Transverse colon (tissue), 4 donors: Measurements from ENCODE around the gene HIPK2. TPM values are rescaled to one million over a fixed set of nuclear protein-coding genes. Genes with fewer than 3 reads are reported as not detected.
A peak's percentile ranks its signal among the peaks of the same experiment; 100 is the strongest.

Source experiments
- DNase-seq: peaks from one replicate; pipeline ENCODE4 v3.0.0-alpha.2; 2019
- H3K27ac ChIP-seq, 4 donors: fragments of 200-600 bp; sonication (generic); 2 replicates each; pipeline ENCODE4 v1.5.1; 2016 to 2018; ENCODE audit warnings: inconsistent platforms in 4 of 4
- H3K27me3 ChIP-seq: fragments of 200-600 bp; sonication (generic); 2 replicates; pipeline ENCODE4 v1.5.1; 2017; ENCODE audit warnings: inconsistent platforms
- H3K36me3 ChIP-seq, 4 donors: fragments of 200-600 bp; sonication (generic); 2 replicates each; pipeline ENCODE4 v1.5.1; 2017 to 2019; ENCODE audit warnings: inconsistent platforms in 4 of 4
- H3K4me1 ChIP-seq, 4 donors: fragments of 200-600 bp; sonication (generic); 2 replicates each; pipeline ENCODE4 v1.5.1; 2017 to 2020; ENCODE audit warnings: inconsistent platforms in 4 of 4
- H3K4me3 ChIP-seq, 4 donors: fragments of 200-600 bp; sonication (generic); 1 replicate in 1 of 4; 2 replicates in 3 of 4; pipeline versions ENCODE4 v1.5.1 to v1.6.1; 2017 to 2019; ENCODE audit warnings: inconsistent platforms in 4 of 4
- H3K9me3 ChIP-seq, 2 donors: fragments of 200-600 bp; sonication (generic); 2 replicates each; pipeline ENCODE4 v1.5.1; 2017 to 2019; ENCODE audit warnings: inconsistent platforms in 2 of 2
- EP300 ChIP-seq: sonication (generic); formaldehyde crosslinking; IDR thresholded peaks from one replicate; pipeline ENCODE4 v1.6.1; 2017; ENCODE audit warnings: antibody characterized with exemption, low read depth
- POLR2A ChIP-seq: fragments of 450-650 bp; IDR thresholded peaks from one replicate; pipeline ENCODE4 v1.6.1; 2016; ENCODE audit warnings: antibody characterized with exemption, mild to moderate bottlenecking, moderate library complexity
- POLR2AphosphoS5 ChIP-seq, 3 donors: sonication (generic); formaldehyde crosslinking; IDR thresholded peaks; one replicate each; pipeline ENCODE4 v1.6.1; 2016; ENCODE audit warnings: antibody characterized with exemption in 3 of 3
- WGBS, 2 donors: methylation state at CpG; one replicate each; pipeline ENCODE4 v1.1.5; 2018; ENCODE audit warnings: low coverage in 1 of 2; 5-methylcytosine and 5-hydroxymethylcytosine counted together
- in situ Hi-C, 4 donors: fragments of 200-750 bp; cut with MboI; loops; one replicate each; pipeline versions ENCODE4 v1.15.0 to v1.15.1; 2017; ENCODE audit warnings: low sequenced_read_pairs in 3 of 4, low pct_ligation_motif_present in 1 of 4, low pct_unique_long_range_greater_than_20kb in 1 of 4
- intact Hi-C: fragments of 100-400 bp; cut with DNase I; formaldehyde crosslinking; loops from one replicate; pipeline ENCODE4 v1.15.1; 2023; ENCODE audit warnings: low total_unique reads
- total RNA-seq, 4 donors: library from RNA; depleted of rRNA; stranded (reverse); fragments of >200 nt; gene quantifications; one replicate each; pipeline ENCODE4 v1.1.0, GENCODE V29; 2016
- TF ChIP-seq, protein P1 (sequence below), 5 experiments: fragments of 200-600 bp in 3 of 5; fragments of 450-650 bp in 2 of 5; sonication (generic) in 3 of 5; IDR thresholded peaks; 1 replicate in 2 of 5; 2 replicates in 3 of 5; pipeline ENCODE4 v1.5.1; 2016 to 2017; ENCODE audit warnings: antibody characterized with exemption in 5 of 5, inconsistent platforms in 3 of 5, mild to moderate bottlenecking in 2 of 5, moderate library complexity in 1 of 5

HIPK2 gene
- total RNA-seq, 4 donors from 2014 or later, result 27.3 to 40.3 (median 33.6) TPM

DNA sequence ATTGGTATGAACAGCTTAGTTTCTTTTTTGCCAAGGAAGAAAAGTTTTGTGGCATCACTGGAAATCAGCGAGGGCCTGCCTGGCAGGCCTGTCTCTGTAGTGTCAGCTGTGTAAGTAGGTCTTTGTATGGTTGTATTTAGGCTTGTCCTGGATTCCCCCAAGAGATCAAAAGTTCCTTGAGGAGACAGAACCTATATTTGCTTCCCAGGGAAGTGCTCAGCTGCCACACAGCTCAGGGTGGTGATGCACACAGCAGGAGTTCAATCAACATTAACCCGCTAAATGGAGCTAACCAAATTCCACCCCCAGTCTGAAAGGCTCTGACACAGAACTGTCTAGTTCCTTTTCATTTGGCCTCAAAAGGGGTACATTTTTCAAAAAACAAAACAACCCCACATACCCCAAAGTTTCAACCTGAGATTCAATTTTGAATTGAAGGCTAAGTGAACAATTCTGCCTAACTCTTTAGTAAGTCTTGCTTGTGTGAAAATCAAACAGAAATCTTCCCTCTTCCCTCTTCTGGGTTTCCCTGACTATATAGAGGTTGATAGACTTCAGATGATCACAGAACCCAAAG is 129.9 kb downstream of the HIPK2 start:
- H3K36me3 ChIP-seq, result no peaks in the 10 kb centered on the region
- intact Hi-C loops, result loop anchor here (10.0 kb wide), 1 partner anchor 127 kb away; the partner anchor contains the start of gene HIPK2
- H3K27ac ChIP-seq, result peak overlapping the region; percentile 36 to 63 (median 42)
- DNase-seq, result no peak
- H3K9me3 ChIP-seq, result no peaks in the 10 kb centered on the region
- H3K27me3 ChIP-seq, result no peaks in the 10 kb centered on the region
- WGBS, 2 donors, result 67 to 91% methylated on average over 1 to 2 of the region's 2 CpGs
- H3K4me3 ChIP-seq, result no peak overlapping the region
- H3K4me1 ChIP-seq, result peaks cover 0 to 23% (median 3%) of the 10 kb centered on the region in 4 donors
- in situ Hi-C loops, result loop anchor here (5.0 to 10.0 kb wide), 3 partner anchors 349 to 357 kb away; no protein-coding TSS in a partner anchor
- TF ChIP-seq EP300 (no peak), POLR2A (no peak), POLR2AphosphoS5 (IDR thresholded peaks at IDR 0.05) (no peak)
- TF ChIP-seq, protein P1, sequence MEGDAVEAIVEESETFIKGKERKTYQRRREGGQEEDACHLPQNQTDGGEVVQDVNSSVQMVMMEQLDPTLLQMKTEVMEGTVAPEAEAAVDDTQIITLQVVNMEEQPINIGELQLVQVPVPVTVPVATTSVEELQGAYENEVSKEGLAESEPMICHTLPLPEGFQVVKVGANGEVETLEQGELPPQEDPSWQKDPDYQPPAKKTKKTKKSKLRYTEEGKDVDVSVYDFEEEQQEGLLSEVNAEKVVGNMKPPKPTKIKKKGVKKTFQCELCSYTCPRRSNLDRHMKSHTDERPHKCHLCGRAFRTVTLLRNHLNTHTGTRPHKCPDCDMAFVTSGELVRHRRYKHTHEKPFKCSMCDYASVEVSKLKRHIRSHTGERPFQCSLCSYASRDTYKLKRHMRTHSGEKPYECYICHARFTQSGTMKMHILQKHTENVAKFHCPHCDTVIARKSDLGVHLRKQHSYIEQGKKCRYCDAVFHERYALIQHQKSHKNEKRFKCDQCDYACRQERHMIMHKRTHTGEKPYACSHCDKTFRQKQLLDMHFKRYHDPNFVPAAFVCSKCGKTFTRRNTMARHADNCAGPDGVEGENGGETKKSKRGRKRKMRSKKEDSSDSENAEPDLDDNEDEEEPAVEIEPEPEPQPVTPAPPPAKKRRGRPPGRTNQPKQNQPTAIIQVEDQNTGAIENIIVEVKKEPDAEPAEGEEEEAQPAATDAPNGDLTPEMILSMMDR (IDR thresholded peaks at IDR 0.05), result no peak

DNA sequence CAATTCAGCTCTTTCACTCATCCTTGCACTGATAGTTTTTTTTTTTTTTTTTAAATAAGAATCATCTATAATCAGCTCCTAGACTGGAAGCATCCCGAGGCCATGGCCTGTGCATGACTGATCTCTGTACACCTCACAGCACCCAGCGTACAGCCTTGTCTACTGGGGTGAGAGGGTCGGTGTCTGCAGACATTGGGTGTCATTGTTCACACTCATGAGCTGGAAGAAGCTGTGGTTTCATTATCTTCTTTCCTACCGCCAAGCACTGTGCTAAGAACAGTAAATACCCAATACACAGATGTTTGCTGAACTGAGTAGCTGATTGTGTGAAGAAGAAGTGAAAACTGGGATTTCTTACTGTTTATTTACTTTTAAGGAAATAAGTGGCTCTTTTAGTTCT is 130.7 kb downstream of the HIPK2 start:
- H3K9me3 ChIP-seq, result no peaks in the 10 kb centered on the region
- H3K4me1 ChIP-seq, result peaks cover 0 to 23% (median 1%) of the 10 kb centered on the region in 4 donors
- TF ChIP-seq POLR2A (no peak), EP300 (no peak), POLR2AphosphoS5 (IDR thresholded peaks at IDR 0.05) (no peak)
- TF ChIP-seq, protein P1 (IDR thresholded peaks at IDR 0.05), result no peak
- no peak for DNase-seq
- 81 to 90% methylated on average over 1 to 4 of the region's 4 CpGs for WGBS, 2 donors
- no peak overlapping the region for H3K4me3 ChIP-seq
- H3K27me3 ChIP-seq, result no peaks in the 10 kb centered on the region
- in situ Hi-C loops (loop anchor here (5.0 to 10.0 kb wide), 3 partner anchors 350 to 358 kb away; no protein-coding TSS in a partner anchor), intact Hi-C loops (loop anchor here (10.0 kb wide), 1 partner anchor 128 kb away; the partner anchor contains the start of gene HIPK2)
- H3K27ac ChIP-seq, result peak overlapping the region in 3 of 4 donors; percentile 14 to 63 (median 42)
- H3K36me3 ChIP-seq, result no peaks in the 10 kb centered on the region

DNA sequence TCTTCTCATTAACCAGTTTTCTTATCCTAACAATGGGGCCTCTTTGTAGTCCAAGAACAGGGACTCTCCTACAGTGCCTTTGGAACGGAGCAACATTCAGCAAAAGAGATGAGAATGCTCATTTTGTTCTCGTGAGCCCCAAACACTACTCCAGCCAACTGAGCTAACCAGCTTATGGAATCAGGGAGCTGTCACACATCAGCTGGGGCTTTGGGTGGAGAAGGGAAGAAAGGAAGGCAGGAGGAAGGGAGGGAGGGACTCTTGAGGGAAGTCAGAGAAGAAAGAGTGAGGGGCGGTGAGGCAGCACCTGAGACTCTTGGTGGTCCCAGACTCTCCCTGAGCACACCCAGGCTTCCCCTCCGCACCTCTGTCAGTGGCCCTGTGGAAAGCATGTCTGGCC is 131.2 kb downstream of the HIPK2 start:
- Histone ChIP-seq H3K27ac (peak overlapping the region in 3 of 4 donors; percentile 14 to 63 (median 42)), H3K27me3 (no peaks in the 10 kb centered on the region), H3K4me3 (no peak overlapping the region), H3K4me1 (peaks cover 0 to 27% (median 1%) of the 10 kb centered on the region in 4 donors), H3K36me3 (no peaks in the 10 kb centered on the region), H3K9me3 (no peaks in the 10 kb centered on the region)
- intact Hi-C loops (loop anchor here (10.0 kb wide), 1 partner anchor 128 kb away; the partner anchor contains the start of gene HIPK2), in situ Hi-C loops (loop anchor here (5.0 to 10.0 kb wide), 3 partner anchors 351 to 358 kb away; no protein-coding TSS in a partner anchor)
- DNase-seq, result no peak
- TF ChIP-seq, protein P1 (IDR thresholded peaks at IDR 0.05), result no peak
- TF ChIP-seq POLR2AphosphoS5 (IDR thresholded peaks at IDR 0.05), result no peak
- no peak for TF ChIP-seq POLR2A
- no peak for TF ChIP-seq EP300
- WGBS, 2 donors, result 83 to 93% methylated on average over 1 to 4 of the region's 4 CpGs
